Neural progenitor cell (in vitro differentiated cells): ENCODE results near the gene MAPK10.

Experiments
- EZH2 ChIP-seq: fragments of 200-600 bp; sonication (generic); IDR thresholded peaks from 2 replicates; pipeline ENCODE4 v1.6.1; 2017; ENCODE audit warnings: antibody characterized with exemption, mild to moderate bottlenecking, moderate library complexity
- EZH2phosphoT487 ChIP-seq: fragments of 200-600 bp; sonication (generic); IDR thresholded peaks from 2 replicates; pipeline ENCODE4 v1.6.1; 2017; ENCODE audit warnings: antibody characterized with exemption
- TF ChIP-seq, protein P1 (sequence below): fragments of 200-600 bp; sonication (generic); IDR thresholded peaks from 2 replicates; pipeline ENCODE4 v1.5.1; 2017; ENCODE audit warnings: antibody characterized with exemption, mild to moderate bottlenecking

DNA sequence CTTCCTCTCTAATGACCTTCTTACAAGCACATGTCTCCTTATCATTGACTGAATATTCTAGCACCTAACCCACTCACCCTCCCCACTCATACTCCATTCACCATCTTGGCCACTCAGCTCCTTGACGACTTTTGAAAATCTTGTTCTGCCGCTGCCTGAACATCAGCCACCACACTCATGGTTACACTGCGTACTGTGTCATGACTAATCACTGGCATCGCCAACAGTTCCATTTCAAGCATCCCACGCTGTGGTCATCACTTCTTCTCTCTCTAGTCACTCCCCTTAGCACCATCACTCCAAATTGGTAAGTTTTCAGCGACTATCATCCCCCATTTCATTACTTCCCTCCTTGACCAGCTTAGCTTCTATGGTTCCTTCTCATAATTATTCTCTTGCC is 352.8 kb downstream of the MAPK10 start:
- TF ChIP-seq, protein P1, sequence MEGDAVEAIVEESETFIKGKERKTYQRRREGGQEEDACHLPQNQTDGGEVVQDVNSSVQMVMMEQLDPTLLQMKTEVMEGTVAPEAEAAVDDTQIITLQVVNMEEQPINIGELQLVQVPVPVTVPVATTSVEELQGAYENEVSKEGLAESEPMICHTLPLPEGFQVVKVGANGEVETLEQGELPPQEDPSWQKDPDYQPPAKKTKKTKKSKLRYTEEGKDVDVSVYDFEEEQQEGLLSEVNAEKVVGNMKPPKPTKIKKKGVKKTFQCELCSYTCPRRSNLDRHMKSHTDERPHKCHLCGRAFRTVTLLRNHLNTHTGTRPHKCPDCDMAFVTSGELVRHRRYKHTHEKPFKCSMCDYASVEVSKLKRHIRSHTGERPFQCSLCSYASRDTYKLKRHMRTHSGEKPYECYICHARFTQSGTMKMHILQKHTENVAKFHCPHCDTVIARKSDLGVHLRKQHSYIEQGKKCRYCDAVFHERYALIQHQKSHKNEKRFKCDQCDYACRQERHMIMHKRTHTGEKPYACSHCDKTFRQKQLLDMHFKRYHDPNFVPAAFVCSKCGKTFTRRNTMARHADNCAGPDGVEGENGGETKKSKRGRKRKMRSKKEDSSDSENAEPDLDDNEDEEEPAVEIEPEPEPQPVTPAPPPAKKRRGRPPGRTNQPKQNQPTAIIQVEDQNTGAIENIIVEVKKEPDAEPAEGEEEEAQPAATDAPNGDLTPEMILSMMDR = no peak
- TF ChIP-seq EZH2phosphoT487 = no peak
- TF ChIP-seq EZH2 = no peak
